Activated T-cell treated with anti-CD3 and anti-CD28 coated beads, Interleukin-2, amount 50 U/mL, for 48 hours (primary cell): ENCODE results near the gene MRPL14.
"Not testable (repeated sequence)": the region's sequence is repeated elsewhere in the genome, so short reads cannot be mapped to it uniquely, and the experiment has no call there.

Source experiments
- DNase-seq, 2 experiments: peaks; one replicate each; pipeline ENCODE4 v3.0.0-alpha.2; 2020

MRPL14 gene

GRCh38 chr6:44096612-44097011 is 30.6 kb downstream of the MRPL14 start:
- peak; percentile 81 to 83 for DNase-seq

- not testable (repeated sequence) for DNase-seq
These were observed 32.0 kb downstream of the MRPL14 start for GRCh38 chr6:44095243-44095623.

- DNase-seq: no peak
These were observed 32.6 kb downstream of the MRPL14 start for GRCh38 chr6:44094403-44095242.

- no peak for DNase-seq
These were observed 33.4 kb downstream of the MRPL14 start for GRCh38 chr6:44093750-44094402.

GRCh38 chr6:44093066-44093465 is 34.2 kb downstream of the MRPL14 start:
- no peak for DNase-seq

- DNase-seq: no peak
These were observed 35.0 kb downstream of the MRPL14 start for GRCh38 chr6:44091981-44092884.

GRCh38 chr6:44091356-44091755 is 35.9 kb downstream of the MRPL14 start:
- DNase-seq: not testable (repeated sequence)

- no peak for DNase-seq
These were observed 36.8 kb downstream of the MRPL14 start for GRCh38 chr6:44090465-44090864.

GRCh38 chr6:44088827-44089590 is 38.2 kb downstream of the MRPL14 start:
- no peak for DNase-seq

- no peak for DNase-seq
These were observed 39.6 kb downstream of the MRPL14 start for GRCh38 chr6:44087623-44088022.

- no peak for DNase-seq
These were observed 40.2 kb downstream of the MRPL14 start for GRCh38 chr6:44086931-44087574.

- DNase-seq: no peak
These were observed 42.0 kb downstream of the MRPL14 start for GRCh38 chr6:44085219-44085618.

- no peak for DNase-seq
These were observed 42.8 kb downstream of the MRPL14 start for GRCh38 chr6:44084231-44085014.

GRCh38 chr6:44082872-44083321 is 44.4 kb downstream of the MRPL14 start:
- no peak for DNase-seq

GRCh38 chr6:44081753-44082152 is 45.5 kb downstream of the MRPL14 start:
- DNase-seq: no peak

GRCh38 chr6:44080561-44081521 is 46.4 kb downstream of the MRPL14 start:
- DNase-seq: no peak

GRCh38 chr6:44079672-44080071 is 47.6 kb downstream of the MRPL14 start:
- no peak for DNase-seq

GRCh38 chr6:44078827-44079671 is 48.2 kb downstream of the MRPL14 start:
- peak; percentile 83 to 84 for DNase-seq
